H54 (cell line): ENCODE measurements around the gene FAS.

Experiments
- DNase-seq: peaks from one replicate; pipeline ENCODE4 v3.0.0; 2011; ENCODE audit warnings: low spot score, mixed read lengths; ENCODE audit not compliant: insufficient read length
- FAIRE-seq: peaks from 3 replicates; lab custom pipeline; 2011; peaks lifted over from hg19 to GRCh38; lab: Jason Lieb, UNC
- POLR2A ChIP-seq: IDR thresholded peaks from 2 replicates; pipeline ENCODE4 v1.6.1; 2011; ENCODE audit warnings: low read depth, mild to moderate bottlenecking, low read length

The FAS gene

GRCh38 chr10:89064748-89065147, 74.2 kb downstream of the FAS start:
- FAIRE-seq, result no peak
- no peak for TF ChIP-seq POLR2A
- no peak for DNase-seq
